ENCODE results near the gene TXNIP. TPM values are rescaled to one million over a fixed set of nuclear protein-coding genes. Genes with fewer than 3 reads are reported as not detected.

Gene TXNIP
- total RNA-seq, 1 donor from 2014 or later, result 213 TPM

DNA sequence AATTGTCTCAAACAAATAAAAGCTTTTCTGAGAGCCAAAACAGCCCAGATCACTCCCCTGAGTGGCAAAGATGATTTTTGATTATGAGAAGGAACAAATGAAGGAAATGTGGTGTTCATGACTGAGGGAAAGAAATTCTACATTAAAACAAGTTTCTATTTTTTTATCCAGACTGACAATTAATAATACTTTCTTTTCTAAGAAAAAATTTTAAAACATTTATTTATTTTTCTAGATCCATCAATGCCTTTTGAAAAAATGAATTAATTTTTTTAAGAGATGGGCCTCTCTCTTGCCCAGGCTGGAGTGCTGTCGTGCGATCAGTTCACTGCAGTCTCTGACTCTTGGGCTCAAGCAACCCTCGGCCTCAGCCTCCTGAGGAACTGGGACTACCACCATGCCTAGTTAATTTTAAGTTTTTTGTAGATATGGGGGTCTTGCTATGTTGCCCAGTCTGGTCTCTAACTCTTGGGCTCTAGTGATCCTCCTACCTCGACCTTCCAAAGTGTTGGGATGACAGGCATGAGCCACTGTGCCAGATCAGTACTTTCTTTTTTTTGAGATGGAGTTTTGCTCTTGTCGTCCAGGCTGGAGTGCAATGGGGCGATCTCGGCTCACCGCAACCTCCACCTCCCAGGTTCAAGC, 11.2 kb upstream of the TXNIP start:
- Histone ChIP-seq H3K27ac (no peak overlapping the region), H3K4me1 (no peaks in the 10 kb centered on the region), H3F3A (ENCODE audit: low read depth) (no peaks in the 10 kb centered on the region), H3K79me2 (ENCODE audit: low read depth) (no peaks in the 10 kb centered on the region), H2AFZ (replicated peaks) (no peak overlapping the region), H4K20me1 (ENCODE audit: low read depth) (no peaks in the 10 kb centered on the region), H3K9ac (no peak overlapping the region), H3K27me3 (no peaks in the 10 kb centered on the region), H3K9me3 (ENCODE audit: low read depth) (no peaks in the 10 kb centered on the region), H3K4me3 (no peak overlapping the region), H3K4me2 (no peak overlapping the region), H3K36me3 (no peaks in the 10 kb centered on the region)
- peaks cover 5% of the 10 kb centered on the region for H3K4me1 Mint-ChIP-seq
- no peaks in the 10 kb centered on the region for H3K9me3 Mint-ChIP-seq
- H3K4me3 Mint-ChIP-seq, result no peak overlapping the region
- TF ChIP-seq EZH2phosphoT487 (IDR thresholded peaks at IDR 0.05), result no peak
- TF ChIP-seq EZH2 (IDR thresholded peaks at IDR 0.05), result no peak
- TF ChIP-seq, protein P1, sequence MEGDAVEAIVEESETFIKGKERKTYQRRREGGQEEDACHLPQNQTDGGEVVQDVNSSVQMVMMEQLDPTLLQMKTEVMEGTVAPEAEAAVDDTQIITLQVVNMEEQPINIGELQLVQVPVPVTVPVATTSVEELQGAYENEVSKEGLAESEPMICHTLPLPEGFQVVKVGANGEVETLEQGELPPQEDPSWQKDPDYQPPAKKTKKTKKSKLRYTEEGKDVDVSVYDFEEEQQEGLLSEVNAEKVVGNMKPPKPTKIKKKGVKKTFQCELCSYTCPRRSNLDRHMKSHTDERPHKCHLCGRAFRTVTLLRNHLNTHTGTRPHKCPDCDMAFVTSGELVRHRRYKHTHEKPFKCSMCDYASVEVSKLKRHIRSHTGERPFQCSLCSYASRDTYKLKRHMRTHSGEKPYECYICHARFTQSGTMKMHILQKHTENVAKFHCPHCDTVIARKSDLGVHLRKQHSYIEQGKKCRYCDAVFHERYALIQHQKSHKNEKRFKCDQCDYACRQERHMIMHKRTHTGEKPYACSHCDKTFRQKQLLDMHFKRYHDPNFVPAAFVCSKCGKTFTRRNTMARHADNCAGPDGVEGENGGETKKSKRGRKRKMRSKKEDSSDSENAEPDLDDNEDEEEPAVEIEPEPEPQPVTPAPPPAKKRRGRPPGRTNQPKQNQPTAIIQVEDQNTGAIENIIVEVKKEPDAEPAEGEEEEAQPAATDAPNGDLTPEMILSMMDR (IDR thresholded peaks at IDR 0.05), result no peak
- DNase-seq (ENCODE audit: low spot score), result no peak
- H3K27ac Mint-ChIP-seq, result no peak overlapping the region
- H3K27me3 Mint-ChIP-seq (ENCODE audit: insufficient read depth, low read depth), result peaks cover 3% of the 10 kb centered on the region
- no peaks in the 10 kb centered on the region for H3K36me3 Mint-ChIP-seq

DNA sequence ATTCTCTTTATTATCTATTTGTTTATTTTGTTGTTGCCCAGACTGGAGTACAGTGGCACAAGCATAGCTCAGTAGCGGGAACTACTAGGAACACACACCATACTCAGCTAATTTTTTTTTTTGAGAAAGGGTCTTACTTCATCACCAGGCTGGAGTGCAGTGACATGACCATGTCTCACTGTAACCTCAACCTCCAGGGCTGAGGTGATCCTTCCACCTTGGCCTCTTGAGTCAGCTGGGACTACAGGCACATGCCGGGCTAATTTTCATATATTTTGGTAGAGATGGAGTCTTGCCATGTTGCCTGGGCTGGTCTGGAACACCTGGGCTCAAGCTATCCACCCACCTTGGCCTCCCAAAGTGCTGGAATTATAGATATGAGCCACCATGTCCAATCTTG, 5.3 kb upstream of the TXNIP start:
- Histone ChIP-seq H3F3A (ENCODE audit: low read depth) (peaks cover 8% of the 10 kb centered on the region), H3K9me3 (ENCODE audit: low read depth) (no peaks in the 10 kb centered on the region), H4K20me1 (ENCODE audit: low read depth) (no peaks in the 10 kb centered on the region), H3K79me2 (ENCODE audit: low read depth) (no peaks in the 10 kb centered on the region), H3K4me2 (no peak overlapping the region), H3K4me1 (peaks cover 21% of the 10 kb centered on the region), H2AFZ (replicated peaks) (no peak overlapping the region), H3K4me3 (no peak overlapping the region), H3K27me3 (peaks cover 6% of the 10 kb centered on the region), H3K9ac (no peak overlapping the region), H3K27ac (no peak overlapping the region), H3K36me3 (no peaks in the 10 kb centered on the region)
- no peak overlapping the region for H3K4me3 Mint-ChIP-seq
- no peak for DNase-seq (ENCODE audit: low spot score)
- no peak overlapping the region for H3K27ac Mint-ChIP-seq
- peaks cover 5% of the 10 kb centered on the region for H3K27me3 Mint-ChIP-seq (ENCODE audit: insufficient read depth, low read depth)
- no peaks in the 10 kb centered on the region for H3K36me3 Mint-ChIP-seq
- TF ChIP-seq EZH2phosphoT487 (IDR thresholded peaks at IDR 0.05), result no peak
- no peak for TF ChIP-seq EZH2 (IDR thresholded peaks at IDR 0.05)
- TF ChIP-seq, protein P1 (IDR thresholded peaks at IDR 0.05), result no peak
- H3K9me3 Mint-ChIP-seq, result no peaks in the 10 kb centered on the region
- H3K4me1 Mint-ChIP-seq, result peaks cover 32% of the 10 kb centered on the region

DNA sequence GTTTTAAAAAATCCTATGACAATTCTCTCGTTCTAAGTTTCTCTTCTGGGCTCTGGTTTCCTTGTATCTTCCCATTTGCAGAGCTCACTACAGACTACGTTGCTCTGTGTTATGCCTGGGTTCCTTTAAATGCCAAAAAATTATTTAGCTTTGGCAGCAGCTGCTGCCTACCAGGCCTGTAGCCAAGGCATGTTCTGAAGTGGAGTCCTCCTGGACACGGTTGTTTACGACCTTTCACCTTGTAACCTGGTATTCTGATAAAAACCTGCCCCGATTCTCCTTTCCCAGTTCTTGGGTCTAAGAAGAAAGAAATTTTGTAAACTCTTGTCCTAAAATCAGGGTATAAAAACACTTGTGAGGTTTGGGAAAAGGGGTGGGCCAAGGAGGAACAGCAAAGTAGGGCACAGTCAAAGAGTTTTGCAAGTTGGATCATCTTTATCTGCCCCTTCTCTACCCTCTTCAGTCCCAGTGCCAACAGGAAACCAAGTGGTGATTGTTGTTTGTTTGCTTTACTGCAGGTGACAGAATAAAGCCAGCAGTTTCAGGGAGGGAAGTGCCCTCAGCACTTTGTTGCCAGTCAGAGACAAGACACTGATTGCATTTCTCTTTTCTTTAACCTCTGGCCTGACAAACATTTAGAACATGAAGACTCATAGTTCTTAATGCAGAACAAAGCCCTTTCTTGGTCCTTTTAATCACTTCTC, 3.1 kb upstream of the TXNIP start:
- Mint-ChIP-seq H3K27ac (peak overlapping the region; percentile 91), H3K4me1 (peaks cover 42% of the 10 kb centered on the region), H3K4me3 (peak overlapping the region; percentile 25), H3K9me3 (peaks cover 2% of the 10 kb centered on the region), H3K27me3 (ENCODE audit: insufficient read depth, low read depth) (peaks cover 8% of the 10 kb centered on the region), H3K36me3 (peaks cover 18% of the 10 kb centered on the region)
- H3K79me2 ChIP-seq (ENCODE audit: low read depth), result peaks cover 19% of the 10 kb centered on the region
- H3K27ac ChIP-seq, result no peak overlapping the region
- peaks cover 7% of the 10 kb centered on the region for H3K36me3 ChIP-seq
- DNase-seq (ENCODE audit: low spot score), result no peak
- H3K4me2 ChIP-seq, result peak overlapping the region; percentile 7
- H3K4me3 ChIP-seq, result no peak overlapping the region
- no peaks in the 10 kb centered on the region for H3K9me3 ChIP-seq (ENCODE audit: low read depth)
- peaks cover 28% of the 10 kb centered on the region for H3K4me1 ChIP-seq
- peak overlapping the region; percentile 88 for H2AFZ ChIP-seq (replicated peaks)
- H3F3A ChIP-seq (ENCODE audit: low read depth), result peaks cover 8% of the 10 kb centered on the region
- peaks cover 19% of the 10 kb centered on the region for H3K27me3 ChIP-seq
- H4K20me1 ChIP-seq (ENCODE audit: low read depth), result peaks cover 17% of the 10 kb centered on the region
- H3K9ac ChIP-seq, result no peak overlapping the region
- TF ChIP-seq, protein P1 (IDR thresholded peaks at IDR 0.05), result no peak
- TF ChIP-seq EZH2phosphoT487 (IDR thresholded peaks at IDR 0.05), result no peak
- TF ChIP-seq EZH2 (IDR thresholded peaks at IDR 0.05), result no peak

Data from neural progenitor cell (in vitro differentiated cells).